GM23338 (cell line): ENCODE data around the gene ANKRD55. TPM values are rescaled to one million over a fixed set of nuclear protein-coding genes. Genes with fewer than 3 reads are reported as not detected.

Experiments
- ATAC-seq: fragments of 200-7000 bp; cut with Tn5 transposase; 3 replicates; pipeline ENCODE4 v1.9.1; 2020
- DNase-seq: peaks from one replicate; pipeline ENCODE4 v3.0.0-alpha.2; 2015; ENCODE audit warnings: low spot score
- H2AFZ ChIP-seq: fragments of 200-600 bp; sonication (generic); 2 replicates; pipeline ENCODE4 v1.8.0; 2016; ENCODE audit warnings: antibody characterized with exemption, mild to moderate bottlenecking, moderate library complexity
- H3F3A ChIP-seq: fragments of 200-600 bp; sonication (generic); replicated peaks from 2 replicates; pipeline ENCODE4 v1.8.0; 2017; ENCODE audit warnings: antibody characterized with exemption, mixed run types, low read depth
- H3K27ac ChIP-seq: fragments of 200-600 bp; sonication (generic); 2 replicates; pipeline ENCODE4 v1.6.1; 2016; ENCODE audit warnings: low read depth
- H3K27me3 ChIP-seq: fragments of 200-600 bp; sonication (generic); 2 replicates; pipeline ENCODE4 v1.8.0; 2016; ENCODE audit warnings: mild to moderate bottlenecking, mixed run types, moderate library complexity; ENCODE audit not compliant: insufficient read depth
- H3K36me3 ChIP-seq: fragments of 200-600 bp; sonication (generic); 2 replicates; pipeline ENCODE4 v1.8.0; 2016; ENCODE audit warnings: mild to moderate bottlenecking; ENCODE audit not compliant: insufficient read depth
- H3K4me1 ChIP-seq: fragments of 200-600 bp; sonication (generic); 2 replicates; pipeline ENCODE4 v1.8.0; 2016; ENCODE audit warnings: mild to moderate bottlenecking, moderate library complexity; ENCODE audit not compliant: insufficient read depth
- H3K4me2 ChIP-seq: fragments of 200-600 bp; sonication (generic); 2 replicates; pipeline ENCODE4 v1.7.1; 2017; ENCODE audit warnings: mixed run types
- H3K4me3 ChIP-seq: fragments of 200-600 bp; sonication (generic); 2 replicates; pipeline ENCODE4 v1.6.1; 2016; ENCODE audit warnings: mixed run types
- H3K79me2 ChIP-seq: fragments of 200-600 bp; sonication (generic); replicated peaks from 2 replicates; pipeline ENCODE4 v1.8.0; 2017; ENCODE audit warnings: mild to moderate bottlenecking; ENCODE audit not compliant: insufficient read depth
- H3K9me2 ChIP-seq: fragments of 200-600 bp; sonication (generic); 2 replicates; pipeline ENCODE4 v1.8.0; 2017; ENCODE audit not compliant: insufficient read depth
- H4K20me1 ChIP-seq: fragments of 200-600 bp; sonication (generic); replicated peaks from 2 replicates; pipeline ENCODE4 v1.8.0; 2017; ENCODE audit warnings: mild to moderate bottlenecking; ENCODE audit not compliant: insufficient read depth
- H3K27ac Mint-ChIP-seq: 2 replicates; pipeline ENCODE4 v1.8.0; 2020; ENCODE audit warnings: inconsistent platforms, mild to moderate bottlenecking, moderate library complexity, mixed read lengths
- H3K27me3 Mint-ChIP-seq: 3 replicates; pipeline ENCODE4 v1.8.0; 2022; ENCODE audit warnings: low read depth, mild to moderate bottlenecking, moderate library complexity, mixed read lengths, inconsistent platforms; ENCODE audit not compliant: insufficient read depth, poor library complexity
- H3K36me3 Mint-ChIP-seq: 3 replicates; pipeline ENCODE4 v1.8.0; 2021; ENCODE audit warnings: low read depth, mild to moderate bottlenecking, inconsistent platforms, moderate library complexity, mixed read lengths
- H3K4me1 Mint-ChIP-seq: 3 replicates; pipeline ENCODE4 v1.8.0; 2020; ENCODE audit warnings: mild to moderate bottlenecking, inconsistent platforms, mixed read lengths
- H3K4me3 Mint-ChIP-seq: 3 replicates; pipeline ENCODE4 v1.8.0; 2021; ENCODE audit warnings: moderate library complexity, mild to moderate bottlenecking, inconsistent platforms, mixed read lengths
- H3K9me3 Mint-ChIP-seq: 3 replicates; pipeline ENCODE4 v1.8.0; 2020; ENCODE audit warnings: moderate library complexity, mild to moderate bottlenecking, inconsistent platforms, mixed read lengths
- CREB1 ChIP-seq: fragments of 250-450 bp; sonication (Bioruptor Pico); IDR thresholded peaks from 2 replicates; pipeline ENCODE4 v1.5.0; 2020; ENCODE audit warnings: low read depth, mild to moderate bottlenecking, moderate library complexity
- CTCF ChIP-seq, 2 experiments: fragments of 200-600 bp in 1 of 2; sonication (generic) in 1 of 2; conservative IDR thresholded peaks; 2 replicates each; pipeline versions ENCODE4 v1.5.1 to v1.6.1; 2016 to 2017; ENCODE audit warnings: antibody characterized with exemption in 2 of 2, low read depth in 2 of 2, mild to moderate bottlenecking in 2 of 2, moderate library complexity in 1 of 2
- ETS1 ChIP-seq: IDR thresholded peaks from 2 replicates; pipeline ENCODE4 v1.6.1; 2016; ENCODE audit warnings: antibody characterized with exemption
- EZH2 ChIP-seq: fragments of 200-600 bp; sonication (generic); IDR thresholded peaks from one replicate; pipeline ENCODE4 v1.8.0; 2017; ENCODE audit warnings: antibody characterized with exemption, mild to moderate bottlenecking, low read depth; ENCODE audit not compliant: unreplicated experiment
- EZH2phosphoT487 ChIP-seq: fragments of 200-600 bp; sonication (generic); IDR thresholded peaks from one replicate; pipeline ENCODE4 v1.8.1; 2018; ENCODE audit warnings: antibody characterized with exemption; ENCODE audit not compliant: unreplicated experiment
- JUNB ChIP-seq: IDR thresholded peaks from one replicate; pipeline ENCODE4 v1.6.1; 2016; ENCODE audit warnings: antibody characterized with exemption; ENCODE audit not compliant: unreplicated experiment
- NANOG ChIP-seq: IDR thresholded peaks from 2 replicates; pipeline ENCODE4 v1.6.1; 2016; ENCODE audit warnings: antibody characterized with exemption, borderline replicate concordance
- POLR2AphosphoS5 ChIP-seq: IDR thresholded peaks from 2 replicates; pipeline ENCODE4 v1.6.1; 2016; ENCODE audit warnings: antibody characterized with exemption, low read depth
- REST ChIP-seq: IDR thresholded peaks from one replicate; pipeline ENCODE4 v1.6.1; 2018; ENCODE audit warnings: antibody characterized with exemption; ENCODE audit not compliant: unreplicated experiment
- STAT1 ChIP-seq: IDR thresholded peaks from one replicate; pipeline ENCODE4 v1.6.1; 2016; ENCODE audit warnings: antibody characterized with exemption; ENCODE audit not compliant: unreplicated experiment
- ZNF114 ChIP-seq: fragments of 250-450 bp; sonication (Bioruptor Pico); IDR thresholded peaks from 2 replicates; pipeline ENCODE4 v1.5.0; 2020; ENCODE audit warnings: mild to moderate bottlenecking, moderate library complexity
- ZNF331 ChIP-seq: fragments of 250-450 bp; sonication (Bioruptor Pico); IDR thresholded peaks from 2 replicates; pipeline ENCODE4 v1.5.0; 2020; ENCODE audit warnings: low read depth, mild to moderate bottlenecking, moderate library complexity
- ZNF462 ChIP-seq: fragments of 250-450 bp; sonication (Bioruptor Pico); IDR thresholded peaks from 2 replicates; pipeline ENCODE4 v1.5.0; 2020; ENCODE audit warnings: mild to moderate bottlenecking, moderate library complexity
- polyA plus RNA-seq: library from polyadenylated mRNA; unstranded; fragments of >200 nt; fragmentation: Nextera tagmentation; extraction: Ambion mirVana; gene quantifications from 2 replicates; pipeline ENCODE4 v1.2.1, GENCODE V29; 2016
- total RNA-seq: library from RNA; depleted of rRNA; stranded (reverse); fragments of >200 nt; shearing (Covaris generic); gene quantifications from 2 replicates; pipeline ENCODE4 v1.2.3, GENCODE V29; 2014

The ANKRD55 gene
- total and polyA plus RNA-seq, 2 experiments from 2014 or later = not detected

- Mint-ChIP-seq H3K4me3 (no peak overlapping the region), H3K36me3 (0 out of 3 replicates have a peak, but pooled peaks cover 2% of the 10 kb centered on the region), H3K4me1 (no peaks in the 10 kb centered on the region), H3K27me3 (no peaks in the 10 kb centered on the region), H3K9me3 (peaks cover 6% of the 10 kb centered on the region; the same call in 2 of the 3 replicates), H3K27ac (no peak overlapping the region)
- no peak overlapping the region for H3K4me2 ChIP-seq
- no peak overlapping the region for H2AFZ ChIP-seq
- no peak overlapping the region for H3K27ac ChIP-seq
- no peaks in the 10 kb centered on the region for H3F3A ChIP-seq
- no peak overlapping the region for H3K4me3 ChIP-seq
- H3K9me2 ChIP-seq = no peaks in the 10 kb centered on the region
- no peaks in the 10 kb centered on the region for H3K79me2 ChIP-seq
- no peaks in the 10 kb centered on the region for H3K27me3 ChIP-seq
- no peak for TF ChIP-seq ZNF331 (CRISPR knock-in tag)
- no peak for TF ChIP-seq POLR2AphosphoS5
- TF ChIP-seq ZNF114 (CRISPR knock-in tag) = no peak
- TF ChIP-seq ZNF462 (CRISPR knock-in tag) = no peak
- TF ChIP-seq NANOG = no peak
- no peak for TF ChIP-seq EZH2phosphoT487
- TF ChIP-seq CTCF (conservative IDR thresholded peaks at IDR 0.05; ENCODE audit: low read depth in 2 of 2) = no peak
- TF ChIP-seq CREB1 (CRISPR knock-in tag) = no peak
- TF ChIP-seq JUNB = no peak
- TF ChIP-seq STAT1 = no peak
- no peak for TF ChIP-seq EZH2
- TF ChIP-seq REST = no peak
- TF ChIP-seq ETS1 = no peak
- ATAC-seq (no peak), DNase-seq (no peak)
- H4K20me1 ChIP-seq = no peaks in the 10 kb centered on the region
- no peaks in the 10 kb centered on the region for H3K36me3 ChIP-seq
- H3K4me1 ChIP-seq = no peaks in the 10 kb centered on the region
Measured at GRCh38 chr5:56259002-56259511, 25.9 kb upstream of the ANKRD55 start.
